Ishikawa (cell line): Measurements from ENCODE around the gene FGF18.

ENCODE experiments used
- CEBPB ChIP-seq: IDR thresholded peaks from 2 replicates; pipeline ENCODE4 v1.6.1; 2012
- CREB1 ChIP-seq: IDR thresholded peaks from 2 replicates; pipeline ENCODE4 v1.6.1; 2012; ENCODE audit warnings: low read depth
- EGR1 ChIP-seq: IDR thresholded peaks from 2 replicates; pipeline ENCODE4 v1.6.1; 2012
- EP300 ChIP-seq: IDR thresholded peaks from 2 replicates; pipeline ENCODE4 v1.6.1; 2012; ENCODE audit warnings: borderline replicate concordance
- FOXM1 ChIP-seq: IDR thresholded peaks from 2 replicates; pipeline ENCODE4 v1.6.1; 2012; ENCODE audit warnings: low read depth, borderline replicate concordance
- NFIC ChIP-seq: IDR thresholded peaks from 2 replicates; pipeline ENCODE4 v1.6.1; 2012
- RAD21 ChIP-seq: IDR thresholded peaks from 2 replicates; pipeline ENCODE4 v1.6.1; 2012; ENCODE audit warnings: low read depth
- TAF1 ChIP-seq: IDR thresholded peaks from 2 replicates; pipeline ENCODE4 v1.6.1; 2012; ENCODE audit warnings: low read depth, mild to moderate bottlenecking
- TCF12 ChIP-seq: IDR thresholded peaks from 2 replicates; pipeline ENCODE4 v1.6.1; 2012; ENCODE audit warnings: low read depth
- TEAD4 ChIP-seq: IDR thresholded peaks from 2 replicates; pipeline ENCODE4 v1.6.1; 2012
- YY1 ChIP-seq: IDR thresholded peaks from 2 replicates; pipeline ENCODE4 v1.6.1; 2012; ENCODE audit warnings: low read depth
- ZBTB7A ChIP-seq: IDR thresholded peaks from 2 replicates; pipeline ENCODE4 v1.6.1; 2012; ENCODE audit warnings: low read depth
- TF ChIP-seq, protein P1 (sequence below): IDR thresholded peaks from 2 replicates; pipeline ENCODE4 v1.6.1; 2012; ENCODE audit warnings: low read depth, mild to moderate bottlenecking
- TF ChIP-seq, protein P2 (sequence below): IDR thresholded peaks from 2 replicates; pipeline ENCODE4 v1.6.1; 2012
- TF ChIP-seq, protein P3 (sequence below): IDR thresholded peaks from 2 replicates; pipeline ENCODE4 v1.6.1; 2012

The FGF18 gene

DNA sequence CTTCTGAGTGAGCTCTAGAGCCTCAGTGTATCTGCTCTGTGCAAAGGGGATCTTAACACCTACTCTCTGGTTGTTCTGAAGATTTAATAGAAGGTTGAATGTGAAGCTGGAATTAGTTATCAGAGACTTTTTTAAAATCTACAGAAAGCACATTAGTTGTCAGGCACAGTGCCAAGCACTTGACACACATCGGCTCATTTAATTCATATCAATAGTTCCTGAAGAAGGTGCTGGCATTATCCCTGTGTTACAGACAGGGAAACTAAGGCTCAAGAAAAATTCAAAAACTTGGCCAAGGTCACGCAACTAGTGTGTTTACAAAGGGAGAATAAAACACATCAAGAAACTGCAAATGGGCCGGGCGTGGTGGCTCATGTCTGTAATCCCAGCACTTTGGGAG is 80.2 kb downstream of the FGF18 start:
- TF ChIP-seq CEBPB = no peak
- no peak for TF ChIP-seq TCF12
- TF ChIP-seq CREB1 = no peak
- TF ChIP-seq TAF1 = no peak
- TF ChIP-seq YY1 = no peak
- TF ChIP-seq TEAD4 = no peak
- no peak for TF ChIP-seq FOXM1
- TF ChIP-seq, protein P1, sequence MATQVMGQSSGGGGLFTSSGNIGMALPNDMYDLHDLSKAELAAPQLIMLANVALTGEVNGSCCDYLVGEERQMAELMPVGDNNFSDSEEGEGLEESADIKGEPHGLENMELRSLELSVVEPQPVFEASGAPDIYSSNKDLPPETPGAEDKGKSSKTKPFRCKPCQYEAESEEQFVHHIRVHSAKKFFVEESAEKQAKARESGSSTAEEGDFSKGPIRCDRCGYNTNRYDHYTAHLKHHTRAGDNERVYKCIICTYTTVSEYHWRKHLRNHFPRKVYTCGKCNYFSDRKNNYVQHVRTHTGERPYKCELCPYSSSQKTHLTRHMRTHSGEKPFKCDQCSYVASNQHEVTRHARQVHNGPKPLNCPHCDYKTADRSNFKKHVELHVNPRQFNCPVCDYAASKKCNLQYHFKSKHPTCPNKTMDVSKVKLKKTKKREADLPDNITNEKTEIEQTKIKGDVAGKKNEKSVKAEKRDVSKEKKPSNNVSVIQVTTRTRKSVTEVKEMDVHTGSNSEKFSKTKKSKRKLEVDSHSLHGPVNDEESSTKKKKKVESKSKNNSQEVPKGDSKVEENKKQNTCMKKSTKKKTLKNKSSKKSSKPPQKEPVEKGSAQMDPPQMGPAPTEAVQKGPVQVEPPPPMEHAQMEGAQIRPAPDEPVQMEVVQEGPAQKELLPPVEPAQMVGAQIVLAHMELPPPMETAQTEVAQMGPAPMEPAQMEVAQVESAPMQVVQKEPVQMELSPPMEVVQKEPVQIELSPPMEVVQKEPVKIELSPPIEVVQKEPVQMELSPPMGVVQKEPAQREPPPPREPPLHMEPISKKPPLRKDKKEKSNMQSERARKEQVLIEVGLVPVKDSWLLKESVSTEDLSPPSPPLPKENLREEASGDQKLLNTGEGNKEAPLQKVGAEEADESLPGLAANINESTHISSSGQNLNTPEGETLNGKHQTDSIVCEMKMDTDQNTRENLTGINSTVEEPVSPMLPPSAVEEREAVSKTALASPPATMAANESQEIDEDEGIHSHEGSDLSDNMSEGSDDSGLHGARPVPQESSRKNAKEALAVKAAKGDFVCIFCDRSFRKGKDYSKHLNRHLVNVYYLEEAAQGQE = no peak
- TF ChIP-seq EGR1 = no peak
- no peak for TF ChIP-seq NFIC
- TF ChIP-seq RAD21 = no peak
- TF ChIP-seq, protein P2, sequence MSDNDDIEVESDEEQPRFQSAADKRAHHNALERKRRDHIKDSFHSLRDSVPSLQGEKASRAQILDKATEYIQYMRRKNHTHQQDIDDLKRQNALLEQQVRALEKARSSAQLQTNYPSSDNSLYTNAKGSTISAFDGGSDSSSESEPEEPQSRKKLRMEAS = no peak
- TF ChIP-seq, protein P3, sequence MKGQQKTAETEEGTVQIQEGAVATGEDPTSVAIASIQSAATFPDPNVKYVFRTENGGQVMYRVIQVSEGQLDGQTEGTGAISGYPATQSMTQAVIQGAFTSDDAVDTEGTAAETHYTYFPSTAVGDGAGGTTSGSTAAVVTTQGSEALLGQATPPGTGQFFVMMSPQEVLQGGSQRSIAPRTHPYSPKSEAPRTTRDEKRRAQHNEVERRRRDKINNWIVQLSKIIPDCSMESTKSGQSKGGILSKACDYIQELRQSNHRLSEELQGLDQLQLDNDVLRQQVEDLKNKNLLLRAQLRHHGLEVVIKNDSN = no peak
- no peak for TF ChIP-seq ZBTB7A
- TF ChIP-seq EP300 = no peak

DNA sequence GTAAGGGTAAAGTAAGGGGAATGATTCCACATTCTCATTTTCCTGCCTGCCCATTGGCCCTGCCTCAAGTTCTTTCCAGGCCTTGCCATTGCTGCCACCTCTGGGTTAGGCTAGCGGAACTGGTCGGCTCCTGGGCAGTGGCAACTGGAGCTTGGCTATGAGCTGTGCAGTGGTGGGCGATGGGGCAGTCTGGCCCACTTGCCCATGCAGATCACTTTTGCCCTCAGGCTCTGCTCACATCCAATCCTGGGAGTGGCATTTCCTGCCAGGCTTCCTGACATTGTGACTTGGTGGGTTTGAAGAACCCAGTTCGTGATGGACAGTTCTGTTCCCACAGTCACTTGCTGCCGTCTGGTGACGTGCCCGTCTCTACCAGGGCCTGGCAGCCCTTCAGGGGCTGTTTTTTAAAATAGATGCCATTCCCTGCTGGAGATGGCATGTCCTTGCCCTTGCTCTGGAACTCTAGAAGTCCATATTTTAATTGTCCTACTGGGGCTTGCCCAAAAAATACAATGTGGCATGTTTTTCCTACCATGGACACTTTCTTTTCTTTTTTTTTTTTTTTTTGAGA is 86.1 kb downstream of the FGF18 start:
- TF ChIP-seq, protein P2 = no peak
- TF ChIP-seq, protein P1 = no peak
- TF ChIP-seq TAF1 (no peak), EGR1 (no peak), CREB1 (no peak)

DNA sequence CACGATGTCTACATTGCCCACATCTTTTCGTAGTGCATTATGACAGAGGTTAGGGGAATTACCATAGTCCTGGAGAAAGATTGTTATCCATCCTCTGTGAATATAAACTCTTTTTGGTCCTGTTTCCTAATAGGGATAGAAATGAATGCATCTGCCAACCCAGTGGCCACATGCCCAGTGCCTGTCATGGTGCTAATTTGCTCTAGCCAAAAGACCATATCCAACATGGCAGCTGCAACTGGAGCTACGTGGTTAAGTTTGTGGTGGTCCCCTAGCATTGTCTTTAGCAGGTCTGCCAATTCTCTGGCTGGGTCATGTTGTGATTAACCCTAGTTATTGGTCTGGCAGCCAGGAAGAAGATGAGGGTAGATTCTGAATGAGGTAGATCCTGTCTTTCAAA is 87.5 kb downstream of the FGF18 start:
- TF ChIP-seq CREB1 (no peak), FOXM1 (no peak), TAF1 (no peak), TEAD4 (no peak), RAD21 (no peak), TCF12 (no peak), YY1 (no peak), ZBTB7A (no peak), EP300 (no peak), CEBPB (no peak), EGR1 (no peak), NFIC (no peak)
- TF ChIP-seq, protein P3 = no peak
- TF ChIP-seq, protein P2 = no peak
- TF ChIP-seq, protein P1 = no peak
